SH-SY5Y (cell line): ENCODE data around the gene EFCAB6.

Experiments used
- GATA2 ChIP-seq: IDR thresholded peaks from 2 replicates; pipeline ENCODE4 v1.6.1; 2011; ENCODE audit warnings: mild to moderate bottlenecking, low read depth, low read length
- GATA3 ChIP-seq: IDR thresholded peaks from 2 replicates; pipeline ENCODE4 v1.6.1; 2011; ENCODE audit warnings: low read depth, mild to moderate bottlenecking, low read length, moderate library complexity

DNA sequence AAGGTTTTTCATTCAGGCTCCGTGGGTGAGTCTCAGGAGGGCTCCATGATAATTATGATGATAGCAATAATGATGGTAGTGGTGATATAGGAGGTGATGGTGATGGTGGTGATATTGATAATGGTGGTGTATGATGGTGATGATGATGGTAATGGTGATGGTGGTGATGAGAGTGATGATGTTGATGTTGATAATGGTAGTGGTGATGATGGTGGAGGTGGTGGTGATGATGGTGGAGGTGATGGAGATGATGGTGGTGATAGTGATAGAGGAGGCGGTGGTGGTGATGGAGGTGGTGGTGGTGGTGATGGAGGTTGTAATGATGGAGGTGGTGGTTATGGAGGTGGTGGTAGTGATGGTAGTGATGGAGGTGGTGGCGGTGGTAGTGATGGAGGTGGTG lies 320.9 kb downstream of the EFCAB6 start:
- no peak for TF ChIP-seq GATA2
- no peak for TF ChIP-seq GATA3
